ENCODE measurements around the gene GPN1.

GRCh38 chr2:27582129-27582694 lies 46.6 kb upstream of the GPN1 start:
- TF ChIP-seq CTCF (IDR thresholded peaks at IDR 0.05), result no peak
- TF ChIP-seq REST (IDR thresholded peaks at IDR 0.05; ENCODE audit: insufficient read depth in 1 of 2, low read depth in 2 of 2, low read length in 1 of 2), result no peak
- TF ChIP-seq POLR2AphosphoS5 (IDR thresholded peaks at IDR 0.05; ENCODE audit: low read depth, low read length), result no peak
- TF ChIP-seq TCF7L2 (IDR thresholded peaks at IDR 0.05; ENCODE audit: low read depth, low read length), result no peak
- no peak for TF ChIP-seq SIN3A (IDR thresholded peaks at IDR 0.05; ENCODE audit: borderline replicate concordance, insufficient read depth, low read depth, low read length)
